Activated T-cell treated with anti-CD3 and anti-CD28 coated beads, Interleukin-2, amount 50 U/mL, for 72 hours (primary cell): ENCODE results near the gene LIMK2. TPM values are rescaled to one million over a fixed set of nuclear protein-coding genes. Genes with fewer than 3 reads are reported as not detected.
"Not testable (repeated sequence)": the region's sequence is repeated elsewhere in the genome, so short reads cannot be mapped to it uniquely, and the experiment has no call there.

Source experiments
- ATAC-seq, 2 donors: fragments of 150-1000 bp; cut with Tn5 transposase; replicated peaks in 1 of 2; 2 replicates each; pipeline ENCODE4 v1.10.0; 2021; ENCODE audit warnings: moderate library complexity in 2 of 2, mild to moderate bottlenecking in 1 of 2
- DNase-seq, 2 donors: peaks; one replicate each; pipeline ENCODE4 v3.0.0; 2021 to 2022; ENCODE audit warnings: mixed read lengths in 1 of 2
- H3K27ac Mint-ChIP-seq: one replicate; pipeline ENCODE4 v1.8.0; 2022; ENCODE audit warnings: mild to moderate bottlenecking, moderate library complexity, mixed read lengths
- H3K27me3 Mint-ChIP-seq: one replicate; pipeline ENCODE4 v1.8.0; 2022; ENCODE audit warnings: low read depth, mixed read lengths
- H3K36me3 Mint-ChIP-seq, 2 donors: one replicate each; pipeline ENCODE4 v1.8.0; 2022; ENCODE audit warnings: mixed read lengths in 2 of 2, mild to moderate bottlenecking in 1 of 2; ENCODE audit not compliant: insufficient read depth in 2 of 2
- H3K4me1 Mint-ChIP-seq: one replicate; pipeline ENCODE4 v1.8.0; 2022; ENCODE audit warnings: low read depth, mixed read lengths
- H3K4me3 Mint-ChIP-seq, 2 donors: one replicate each; pipeline ENCODE4 v1.8.0; 2022; ENCODE audit warnings: mild to moderate bottlenecking in 2 of 2, mixed read lengths in 2 of 2, moderate library complexity in 2 of 2
- H3K9me3 Mint-ChIP-seq, 2 donors: one replicate each; pipeline ENCODE4 v1.8.0; 2022; ENCODE audit warnings: mixed read lengths in 2 of 2
- total RNA-seq, 2 donors: library from RNA; stranded (reverse); gene quantifications; one replicate each; pipeline ENCODE4 v1.2.3, GENCODE V29; 2022

The LIMK2 gene
- total RNA-seq, 2 donors from 2014 or later = 36.2 to 37.0 TPM

DNA sequence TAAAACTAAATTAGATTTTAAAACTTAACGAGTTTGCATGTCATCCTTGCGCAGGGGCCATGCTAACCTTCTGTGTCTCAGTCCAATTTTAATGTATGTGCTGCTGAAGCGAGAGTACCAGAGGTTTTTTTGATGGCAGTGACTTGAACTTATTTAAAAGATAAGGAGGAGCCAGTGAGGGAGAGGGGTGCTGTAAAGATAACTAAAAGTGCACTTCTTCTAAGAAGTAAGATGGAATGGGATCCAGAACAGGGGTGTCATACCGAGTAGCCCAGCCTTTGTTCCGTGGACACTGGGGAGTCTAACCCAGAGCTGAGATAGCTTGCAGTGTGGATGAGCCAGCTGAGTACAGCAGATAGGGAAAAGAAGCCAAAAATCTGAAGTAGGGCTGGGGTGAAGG, 10.6 kb downstream of the LIMK2 start:
- H3K27me3 Mint-ChIP-seq = no peaks in the 10 kb centered on the region
- DNase-seq = no peak
- H3K36me3 Mint-ChIP-seq = peaks cover 0 to 9% of the 10 kb centered on the region in 2 donors
- no peak overlapping the region for H3K4me3 Mint-ChIP-seq
- peaks cover 25% of the 10 kb centered on the region for H3K4me1 Mint-ChIP-seq
- peak overlapping the region; percentile 36 for H3K27ac Mint-ChIP-seq
- H3K9me3 Mint-ChIP-seq = no peaks in the 10 kb centered on the region
- ATAC-seq = no peak

DNA sequence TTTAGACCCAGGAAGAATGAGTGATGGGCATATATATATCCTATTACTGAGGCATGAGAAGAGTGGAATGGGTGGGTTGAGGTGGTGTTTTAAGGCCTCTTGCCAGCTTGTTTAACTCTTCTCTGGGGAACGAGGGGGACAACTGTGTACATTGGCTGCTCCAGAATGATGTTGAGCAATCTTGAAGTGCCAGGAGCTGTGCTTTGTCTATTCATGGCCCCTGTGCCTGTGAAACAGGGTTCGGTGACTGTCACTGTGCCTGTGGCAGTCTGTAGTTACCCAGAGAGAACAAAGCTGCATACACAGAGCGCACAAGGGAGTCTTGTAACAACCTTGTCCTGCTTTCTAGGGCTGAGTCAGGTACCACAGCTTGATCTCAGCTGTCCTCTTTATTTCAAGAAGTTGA, 11.7 kb downstream of the LIMK2 start:
- no peak overlapping the region for H3K4me3 Mint-ChIP-seq
- peaks cover 16% of the 10 kb centered on the region for H3K4me1 Mint-ChIP-seq
- DNase-seq (no peak), ATAC-seq (peak in 1 of 2 donors; percentile 36)
- H3K27ac Mint-ChIP-seq = peak overlapping the region; percentile 36
- peaks cover 0 to 9% of the 10 kb centered on the region in 2 donors for H3K36me3 Mint-ChIP-seq
- H3K9me3 Mint-ChIP-seq = no peaks in the 10 kb centered on the region
- H3K27me3 Mint-ChIP-seq = no peaks in the 10 kb centered on the region

DNA sequence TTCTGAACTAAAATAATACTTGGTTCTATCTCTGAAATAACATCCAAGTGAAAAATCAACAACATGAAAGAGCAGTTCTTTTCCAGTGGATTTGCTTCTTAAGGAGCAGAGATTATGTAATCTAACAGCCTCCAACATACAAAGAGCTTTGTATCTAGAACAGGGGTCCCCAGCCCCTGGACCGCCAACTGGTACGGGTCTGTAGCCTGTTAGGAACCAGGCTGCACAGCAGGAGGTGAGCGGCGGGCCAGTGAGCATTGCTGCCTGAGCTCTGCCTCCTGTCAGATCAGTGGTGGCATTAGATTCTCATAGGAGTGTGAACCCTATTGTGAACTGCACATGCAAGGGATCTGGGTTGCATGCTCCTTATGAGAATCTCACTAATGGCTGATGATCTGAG, 12.6 kb downstream of the LIMK2 start:
- H3K4me1 Mint-ChIP-seq = peaks cover 24% of the 10 kb centered on the region

DNA sequence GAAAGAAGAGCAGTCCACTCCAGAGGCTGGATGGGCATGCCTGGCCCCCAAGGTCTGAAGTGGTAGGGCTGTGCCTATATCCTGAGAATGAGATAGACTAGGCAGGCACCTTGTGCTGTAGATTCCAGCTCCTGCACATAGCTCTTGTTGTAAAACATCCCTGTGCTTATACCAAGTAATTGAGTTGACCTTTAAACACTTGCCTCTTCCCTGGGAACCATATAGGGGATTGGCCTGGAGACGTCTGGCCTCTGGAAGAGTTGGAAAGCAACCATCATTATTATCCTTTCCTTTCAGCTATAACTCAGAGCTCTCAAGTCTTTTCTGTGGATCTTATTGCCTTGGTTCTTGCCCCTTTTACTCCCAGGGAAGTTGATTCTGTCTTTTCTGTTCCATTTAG, 15.1 kb downstream of the LIMK2 start:
- Mint-ChIP-seq H3K4me3 (no peak overlapping the region), H3K27me3 (no peaks in the 10 kb centered on the region), H3K36me3 (peaks cover 0 to 10% of the 10 kb centered on the region in 2 donors), H3K27ac (no peak overlapping the region), H3K9me3 (no peaks in the 10 kb centered on the region), H3K4me1 (peaks cover 31% of the 10 kb centered on the region)
- DNase-seq (no peak), ATAC-seq (no peak)

More for the DNA sequence above, 12.6 kb downstream of the LIMK2 start:
- not testable (repeated sequence) for H3K36me3 Mint-ChIP-seq, H3K9me3 Mint-ChIP-seq, H3K4me3 Mint-ChIP-seq, ATAC-seq, H3K27me3 Mint-ChIP-seq, DNase-seq
- H3K27ac Mint-ChIP-seq = peak overlapping the region; percentile 77

DNA sequence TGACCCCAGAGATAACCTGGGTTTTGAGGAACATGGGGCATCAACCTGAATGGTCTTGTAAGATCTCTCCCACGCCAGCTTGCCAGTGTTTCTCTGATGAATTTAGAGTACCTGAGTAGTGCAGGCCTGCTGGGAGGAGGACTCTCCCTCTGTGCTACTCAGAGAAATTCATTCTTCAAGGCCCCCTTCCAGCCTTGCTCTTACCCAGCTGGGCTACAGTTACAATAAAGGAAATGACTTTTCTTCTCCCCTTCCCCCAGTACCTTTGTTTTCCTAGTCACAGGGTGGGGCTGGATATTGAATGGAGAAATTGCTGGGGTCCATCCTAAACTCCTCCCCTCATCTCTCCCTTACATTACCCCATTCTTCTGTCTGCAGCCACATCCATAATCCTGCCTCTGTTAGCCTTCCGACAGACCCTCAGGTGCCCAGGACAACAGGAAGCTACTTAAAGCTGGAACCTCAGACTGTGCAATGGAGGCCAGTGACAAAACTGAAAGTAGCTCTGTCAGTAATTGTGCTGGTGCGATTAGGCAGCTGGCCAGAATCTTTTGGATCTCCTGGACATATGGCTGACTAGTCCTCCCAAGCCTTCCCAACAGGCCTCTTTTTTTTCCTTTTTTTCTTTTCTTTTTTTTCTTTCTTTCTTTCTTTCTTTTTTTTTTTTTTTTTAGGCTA, 17.4 kb downstream of the LIMK2 start:
- peaks cover 24% of the 10 kb centered on the region for H3K4me1 Mint-ChIP-seq

DNA sequence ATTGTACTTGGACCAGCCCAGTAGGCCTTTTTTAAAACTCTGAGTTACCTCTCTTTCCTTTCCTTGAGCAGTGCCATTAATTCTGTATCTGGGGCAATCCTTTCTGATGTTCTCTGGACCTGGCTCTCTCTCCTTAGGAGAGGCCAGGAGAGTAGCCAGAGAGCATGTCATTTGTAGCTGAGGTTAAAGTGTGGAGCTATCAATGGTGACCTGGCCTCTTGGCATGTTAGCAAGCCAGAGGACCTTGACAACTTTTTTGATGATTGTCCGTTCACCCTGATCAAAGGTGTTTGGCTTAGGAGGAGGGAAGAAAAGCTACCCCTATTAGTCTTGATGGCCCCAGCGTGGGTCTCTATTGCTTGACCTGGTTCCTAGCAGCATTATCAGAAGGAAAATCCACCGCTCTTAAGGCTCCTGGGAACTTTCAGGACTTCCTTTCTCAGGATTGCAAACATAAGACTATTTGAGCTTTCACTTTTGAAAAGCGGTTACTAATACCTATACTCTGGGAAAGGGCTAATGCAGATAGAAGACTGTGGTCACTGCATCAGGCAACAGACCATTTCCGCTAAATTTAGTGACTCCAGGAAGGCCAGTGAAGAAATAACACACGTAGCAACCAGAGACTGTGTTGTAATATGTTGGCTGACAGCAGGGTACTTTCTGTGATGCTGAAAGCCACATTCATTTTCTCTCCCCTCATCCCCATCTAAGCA, 18.2 kb downstream of the LIMK2 start:
- DNase-seq = no peak
- Mint-ChIP-seq H3K9me3 (no peaks in the 10 kb centered on the region), H3K4me3 (peak overlapping the region in 1 of 2 donors; percentile 40), H3K36me3 (peaks cover 3 to 12% of the 10 kb centered on the region in 2 donors), H3K4me1 (peaks cover 28% of the 10 kb centered on the region), H3K27ac (peak overlapping the region; percentile 94), H3K27me3 (no peaks in the 10 kb centered on the region)
- ATAC-seq = peak in 1 of 2 donors; percentile 15

More for the DNA sequence above, 17.4 kb downstream of the LIMK2 start:
- ATAC-seq (peak in 1 of 2 donors; percentile 56), DNase-seq (no peak)
- Mint-ChIP-seq H3K27ac (peak overlapping the region; percentile 94), H3K4me3 (peak overlapping the region; percentile 40 to 48), H3K9me3 (no peaks in the 10 kb centered on the region), H3K36me3 (peaks cover 0 to 14% of the 10 kb centered on the region in 2 donors), H3K27me3 (no peaks in the 10 kb centered on the region)

DNA sequence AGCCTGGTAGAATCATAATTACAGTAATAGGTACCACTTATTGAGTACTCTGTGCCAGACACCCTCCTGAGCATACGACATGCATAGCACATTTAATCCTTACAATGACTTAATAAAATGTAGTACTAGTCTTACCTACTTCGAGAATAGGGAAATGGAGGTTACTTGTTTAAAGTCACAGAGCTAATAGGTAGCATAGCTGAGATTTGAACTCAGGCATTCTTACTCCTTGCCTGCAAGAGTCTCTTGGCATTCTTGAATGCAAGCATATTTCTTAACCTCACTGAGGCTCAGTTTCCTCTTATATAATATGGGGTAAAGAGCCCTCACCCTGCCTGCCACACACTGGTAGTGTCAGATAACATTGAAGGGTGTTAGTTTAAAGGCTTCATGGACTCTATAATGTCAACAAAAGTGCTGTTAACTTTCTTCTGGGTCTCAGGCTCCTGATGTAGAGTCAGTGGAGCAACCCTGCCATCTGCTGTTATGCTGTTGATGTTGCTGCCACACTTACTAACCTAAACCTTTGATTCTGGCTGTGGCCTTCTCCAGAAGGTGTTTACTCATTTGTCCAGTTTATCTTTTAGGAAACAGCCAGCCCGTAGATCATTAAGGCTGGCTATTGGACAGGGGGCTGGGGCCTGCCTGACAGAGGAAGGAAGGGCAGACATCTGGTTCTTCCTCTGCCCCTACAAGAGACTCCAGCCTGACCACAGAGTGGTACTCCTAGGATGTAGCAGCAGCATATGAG, 18.9 kb downstream of the LIMK2 start:
- H3K4me1 Mint-ChIP-seq = peaks cover 28% of the 10 kb centered on the region
- DNase-seq (peak in 1 of 2 donors; percentile 14), ATAC-seq (peak; percentile 58 to 70)
- peak overlapping the region; percentile 94 for H3K27ac Mint-ChIP-seq
- peak overlapping the region in 1 of 2 donors; percentile 31 for H3K4me3 Mint-ChIP-seq
- no peaks in the 10 kb centered on the region for H3K27me3 Mint-ChIP-seq
- H3K36me3 Mint-ChIP-seq = peaks cover 3 to 11% of the 10 kb centered on the region in 2 donors
- H3K9me3 Mint-ChIP-seq = no peaks in the 10 kb centered on the region

DNA sequence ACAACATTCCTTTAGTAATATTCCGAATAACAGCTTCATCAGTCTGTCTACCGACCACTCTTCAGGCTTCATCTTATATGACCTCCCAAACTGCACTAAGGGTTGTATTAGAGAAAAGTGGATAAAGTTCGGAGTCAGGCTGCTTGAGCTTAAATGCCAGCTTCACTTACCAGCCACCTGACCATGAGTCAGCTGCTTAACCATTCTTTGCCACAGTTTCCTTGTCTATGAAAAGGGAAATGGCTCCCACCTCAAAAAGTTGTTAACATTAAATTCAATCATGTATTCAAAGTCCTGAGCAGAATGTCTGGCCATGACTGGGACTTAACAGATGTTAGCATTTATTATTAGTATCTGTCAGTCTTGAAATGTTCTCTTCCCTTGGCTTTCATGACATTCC, 20.9 kb downstream of the LIMK2 start:
- Mint-ChIP-seq H3K4me3 (no peak overlapping the region), H3K27ac (no peak overlapping the region), H3K27me3 (no peaks in the 10 kb centered on the region), H3K4me1 (peaks cover 28% of the 10 kb centered on the region), H3K9me3 (no peaks in the 10 kb centered on the region), H3K36me3 (peaks cover 3 to 6% of the 10 kb centered on the region in 2 donors)
- ATAC-seq = no peak
- no peak for DNase-seq

DNA sequence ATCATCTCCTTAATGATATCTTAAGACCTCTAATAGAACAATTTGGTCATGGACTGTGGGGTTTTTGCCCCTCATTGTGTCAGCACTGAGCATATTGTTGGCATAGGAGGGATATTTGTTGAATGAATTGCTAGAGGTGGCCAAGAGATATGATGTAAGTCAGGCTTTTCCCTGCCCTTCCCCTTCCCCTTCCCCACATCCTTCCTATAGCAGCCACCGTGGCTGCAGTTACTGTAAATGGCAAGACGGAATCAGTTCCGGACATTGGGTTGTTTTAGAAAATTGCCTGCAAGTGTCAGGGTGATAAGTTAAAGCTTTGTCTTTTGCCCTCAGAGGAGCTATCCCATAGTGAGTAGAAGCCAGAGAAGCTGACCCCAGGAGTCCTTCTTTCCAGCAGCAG, 23.0 kb downstream of the LIMK2 start:
- H3K27ac Mint-ChIP-seq = no peak overlapping the region
- DNase-seq = no peak

DNA sequence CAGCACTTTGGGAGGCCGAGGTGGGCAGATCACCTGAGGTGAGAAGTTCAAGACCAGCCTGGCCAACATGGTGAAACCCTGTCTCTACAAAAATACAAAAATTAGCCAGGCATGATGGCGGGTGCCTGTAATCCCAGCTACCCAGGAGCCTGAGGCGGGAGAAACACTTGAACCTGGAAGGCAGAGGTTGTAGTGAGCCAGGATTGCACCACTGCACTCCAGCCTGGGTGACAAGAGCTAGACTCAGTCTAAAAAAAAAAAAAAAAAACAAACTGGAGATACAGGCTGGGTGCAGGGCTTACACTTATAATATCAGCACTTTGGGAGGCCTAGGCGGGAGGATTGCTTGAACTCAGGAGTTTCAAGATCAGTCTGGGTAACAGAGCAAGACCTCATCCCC, 23.9 kb downstream of the LIMK2 start:
- peaks cover 11% of the 10 kb centered on the region for H3K4me1 Mint-ChIP-seq
- not testable (repeated sequence) for DNase-seq, H3K36me3 Mint-ChIP-seq, ATAC-seq, H3K9me3 Mint-ChIP-seq, H3K27ac Mint-ChIP-seq, H3K4me3 Mint-ChIP-seq, H3K27me3 Mint-ChIP-seq

More for the DNA sequence above, 23.0 kb downstream of the LIMK2 start:
- Mint-ChIP-seq H3K4me3 (no peak overlapping the region), H3K9me3 (no peaks in the 10 kb centered on the region), H3K36me3 (peaks cover 3 to 4% of the 10 kb centered on the region in 2 donors), H3K27me3 (no peaks in the 10 kb centered on the region), H3K4me1 (peaks cover 14% of the 10 kb centered on the region)
- no peak for ATAC-seq

DNA sequence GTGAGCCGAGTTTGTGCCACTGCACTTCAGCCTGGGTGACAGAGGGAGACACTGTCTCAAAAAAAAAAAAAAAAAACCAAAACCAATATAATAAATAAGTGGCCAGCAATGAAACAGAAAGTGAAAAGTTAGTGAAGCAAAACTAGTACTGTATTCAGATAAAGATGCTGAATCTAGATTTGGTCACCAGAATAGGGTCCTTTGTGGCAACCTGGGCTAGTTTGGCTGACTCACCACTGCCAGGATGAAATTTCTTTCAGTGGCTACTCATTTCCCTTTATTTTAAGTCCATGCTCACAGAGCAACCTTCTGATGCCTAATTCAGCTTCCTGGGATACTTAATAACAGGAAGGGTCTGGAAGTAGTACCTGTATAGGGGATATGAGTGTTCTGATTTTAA, 26.0 kb downstream of the LIMK2 start:
- ATAC-seq (peak in 1 of 2 donors; percentile 65), DNase-seq (no peak)
- Mint-ChIP-seq H3K27ac (no peak overlapping the region), H3K9me3 (no peaks in the 10 kb centered on the region), H3K4me1 (peaks cover 11% of the 10 kb centered on the region), H3K27me3 (no peaks in the 10 kb centered on the region), H3K36me3 (peaks cover 3 to 8% of the 10 kb centered on the region in 2 donors), H3K4me3 (no peak overlapping the region)

DNA sequence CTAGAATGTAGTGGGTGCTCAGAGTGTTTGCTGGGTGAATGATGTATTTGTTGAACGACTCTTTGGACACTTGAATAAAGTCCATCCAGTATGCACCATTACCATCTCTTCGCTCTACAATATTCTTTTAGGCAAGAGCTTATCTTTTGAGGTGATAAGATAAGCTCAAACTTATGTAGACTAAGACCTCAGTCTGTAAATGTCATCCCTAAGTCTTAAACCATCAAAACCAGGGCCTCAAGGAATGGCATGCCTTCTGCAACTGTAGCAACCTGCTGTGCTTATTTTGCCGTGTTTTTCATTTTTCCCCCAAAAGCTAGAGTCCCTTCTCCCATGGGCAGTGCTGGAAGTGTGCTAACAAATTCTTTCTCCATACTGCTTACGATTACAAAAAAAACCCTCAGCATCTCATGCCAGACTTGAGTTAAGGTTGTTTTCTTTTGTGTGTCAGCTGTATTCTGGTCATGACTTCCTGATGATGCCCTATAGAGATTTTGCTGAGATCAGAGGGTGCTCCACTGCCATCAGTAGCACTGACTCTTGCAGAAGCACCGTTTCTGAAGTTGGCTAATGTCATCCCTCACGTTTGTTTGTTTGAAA, 27.8 kb downstream of the LIMK2 start:
- Mint-ChIP-seq H3K27ac (no peak overlapping the region), H3K36me3 (peaks cover 0 to 5% of the 10 kb centered on the region in 2 donors), H3K9me3 (no peaks in the 10 kb centered on the region), H3K4me1 (peaks cover 8% of the 10 kb centered on the region), H3K4me3 (no peak overlapping the region), H3K27me3 (no peaks in the 10 kb centered on the region)
- no peak for ATAC-seq
- DNase-seq = no peak

DNA sequence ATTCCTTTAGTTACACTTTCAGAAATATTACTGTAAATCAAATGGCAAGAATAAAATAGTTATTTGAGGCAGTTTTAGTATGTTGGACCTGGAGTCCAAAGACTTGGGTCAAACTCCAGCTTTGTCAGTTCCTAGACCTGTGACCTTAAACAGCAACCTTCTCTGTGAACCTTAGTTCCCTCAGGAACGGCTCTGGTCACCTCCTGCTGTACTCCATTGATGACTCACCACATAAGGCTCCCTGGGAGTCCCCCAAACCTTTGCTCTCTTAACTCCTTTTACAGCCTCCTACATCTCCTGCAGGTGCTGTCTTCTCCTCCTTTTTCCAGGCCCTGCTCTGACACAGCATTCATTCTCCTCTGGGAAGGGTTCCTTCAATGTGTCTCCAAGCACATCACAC, 29.1 kb downstream of the LIMK2 start:
- H3K9me3 Mint-ChIP-seq = no peaks in the 10 kb centered on the region
- H3K4me1 Mint-ChIP-seq = peaks cover 6% of the 10 kb centered on the region
- H3K27me3 Mint-ChIP-seq = no peaks in the 10 kb centered on the region
- no peak overlapping the region for H3K4me3 Mint-ChIP-seq
- H3K27ac Mint-ChIP-seq = no peak overlapping the region
- no peak for DNase-seq
- ATAC-seq = no peak
- H3K36me3 Mint-ChIP-seq = peaks cover 0 to 5% of the 10 kb centered on the region in 2 donors
